Kidney (tissue), 14 donors: ENCODE results near the gene AKT3. TPM values are rescaled to one million over a fixed set of nuclear protein-coding genes. Genes with fewer than 3 reads are reported as not detected.

Experiments used
- DNase-seq, 5 donors: peaks; one replicate each; pipeline ENCODE4 v3.0.0-alpha.2; 2013 to 2020
- FAIRE-seq: peaks from 2 replicates; lab custom pipeline; 2012; peaks lifted over from hg19 to GRCh38; lab: Jason Lieb, UNC
- H3K27ac ChIP-seq, 2 donors: one replicate each; pipeline ENCODE4 v1.7.0; 2013; ENCODE audit warnings: low read depth in 2 of 2, low read length in 2 of 2, inconsistent platforms in 1 of 2
- H3K27me3 ChIP-seq: one replicate; pipeline ENCODE4 v1.7.1; 2013; ENCODE audit warnings: low read length, inconsistent platforms; ENCODE audit not compliant: control insufficient read depth, insufficient read depth
- H3K36me3 ChIP-seq, 3 donors: one replicate each; pipeline versions ENCODE4 v1.7.0 to v1.7.1; 2013; ENCODE audit warnings: low read length in 3 of 3, control low read depth in 1 of 3, inconsistent platforms in 1 of 3; ENCODE audit not compliant: insufficient read depth in 3 of 3, control insufficient read depth in 2 of 3
- H3K4me1 ChIP-seq, 3 donors: one replicate each; pipeline versions ENCODE4 v1.7.0 to v1.7.1; 2013; ENCODE audit warnings: low read length in 3 of 3, inconsistent platforms in 1 of 3, low read depth in 1 of 3; ENCODE audit not compliant: control insufficient read depth in 2 of 3, insufficient read depth in 2 of 3
- H3K4me3 ChIP-seq, 3 donors: one replicate each; pipeline versions ENCODE4 v1.7.0 to v1.8.1; 2013; ENCODE audit warnings: low read length in 3 of 3, control low read depth in 1 of 3, inconsistent platforms in 1 of 3
- H3K9ac ChIP-seq, 3 donors: one replicate each; pipeline versions ENCODE4 v1.7.0 to v1.7.1; 2013; ENCODE audit warnings: low read length in 3 of 3, control low read depth in 1 of 3, inconsistent platforms in 1 of 3
- H3K9me3 ChIP-seq, 3 donors: one replicate each; pipeline versions ENCODE4 v1.7.0 to v1.7.1; 2013; ENCODE audit warnings: low read length in 3 of 3, control low read depth in 1 of 3, inconsistent platforms in 1 of 3; ENCODE audit not compliant: control insufficient read depth in 2 of 3, insufficient read depth in 1 of 3
- CTCF ChIP-seq: IDR thresholded peaks from 3 replicates; pipeline ENCODE4 v1.5.1; 2012; ENCODE audit warnings: mild to moderate bottlenecking, moderate library complexity, borderline replicate concordance; ENCODE audit not compliant: insufficient read depth; ENCODE audit errors: extremely low read depth
- intact Hi-C: fragments of 100-400 bp; cut with DNase I; formaldehyde crosslinking; loops from one replicate; pipeline ENCODE4 v1.11.1; 2022
- polyA plus RNA-seq: library from polyadenylated mRNA; stranded (reverse); fragments of 350-450 nt; fragmentation: Illumina TruSeq; extraction: RNeasy Lipid Tissue Mini Kit (QIAGEN cat#74804); gene quantifications from one replicate; pipeline ENCODE4 v1.2.3, GENCODE V29; 2014; ENCODE audit warnings: low read depth, low replicate concordance; ENCODE audit not compliant: insufficient read depth
- total RNA-seq: library from RNA; stranded (reverse); fragmentation: NEBNext Ultra II Directional; extraction: Animal tissue kit (Norgen Biotek cat#: 25700); gene quantifications from one replicate; pipeline ENCODE4 v1.2.1, GENCODE V29; 2021
- donor health status: control.
- donor health status: control.
- donor health status: control.
- donor health status: control.
- donor health status: control.
- donor health status: DM: yes; HTN: yes; CAD: no.
- donor health status: Normal renal cell carcinoma (clear cell type).

AKT3 gene
- total and polyA plus RNA-seq, 2 donors from 2014 or later = 9.5 to 81.6 TPM

GRCh38 chr1:243731301-243731891 lies 118.6 kb downstream of the AKT3 start:
- intact Hi-C loops = no loop called here
- Histone ChIP-seq H3K9ac (no peak overlapping the region), H3K4me3 (no peak overlapping the region), H3K27ac (no peak overlapping the region), H3K4me1 (peaks cover 0 to 5% (median 2%) of the 10 kb centered on the region in 3 donors), H3K36me3 (no peaks in the 10 kb centered on the region), H3K27me3 (no peaks in the 10 kb centered on the region), H3K9me3 (no peaks in the 10 kb centered on the region)
- DNase-seq (peak in 1 of 5 donors; percentile 18), FAIRE-seq (no peak)
- no peak for TF ChIP-seq CTCF

DNA sequence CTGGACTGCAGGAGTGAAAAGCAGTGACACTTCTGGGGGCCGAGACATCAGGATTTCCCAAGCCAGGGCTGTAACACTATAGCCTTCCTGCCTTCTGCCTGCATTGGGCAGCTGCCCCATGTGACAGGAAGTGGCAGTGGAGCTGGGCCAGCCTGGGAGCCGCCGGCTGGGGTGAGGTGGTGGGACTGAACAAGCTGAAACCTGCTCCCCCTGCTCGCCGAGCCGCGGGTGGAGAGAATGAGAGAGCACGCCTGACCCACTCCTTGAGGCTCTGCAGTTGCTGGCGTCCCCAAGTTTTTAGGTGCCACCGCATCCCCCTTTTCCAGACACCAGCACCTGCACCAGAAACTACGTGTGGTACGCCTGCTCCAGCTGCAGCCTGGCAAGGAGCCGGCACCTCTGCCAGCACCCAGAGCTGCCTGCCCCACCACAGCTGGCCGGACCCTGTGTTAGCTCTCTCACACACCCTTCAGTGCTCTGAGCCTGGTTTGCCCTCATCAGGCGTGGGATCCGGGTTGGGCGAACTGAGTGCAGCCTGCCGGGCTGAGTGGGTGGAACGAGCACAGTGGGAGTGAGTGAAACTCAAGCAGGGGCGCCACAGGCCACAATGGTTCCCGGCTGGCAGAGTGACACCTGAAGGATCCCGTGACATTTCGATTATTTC lies 119.4 kb downstream of the AKT3 start:
- H3K9ac ChIP-seq = no peak overlapping the region
- no peak overlapping the region for H3K4me3 ChIP-seq
- H3K27ac ChIP-seq = no peak overlapping the region
- no peak for FAIRE-seq
- TF ChIP-seq CTCF = no peak
- intact Hi-C loops = no loop called here
- no peaks in the 10 kb centered on the region for H3K36me3 ChIP-seq
- peak in 1 of 5 donors; percentile 73 for DNase-seq
- peaks cover 0 to 5% (median 2%) of the 10 kb centered on the region in 3 donors for H3K4me1 ChIP-seq
- no peaks in the 10 kb centered on the region for H3K9me3 ChIP-seq
- no peaks in the 10 kb centered on the region for H3K27me3 ChIP-seq

DNA sequence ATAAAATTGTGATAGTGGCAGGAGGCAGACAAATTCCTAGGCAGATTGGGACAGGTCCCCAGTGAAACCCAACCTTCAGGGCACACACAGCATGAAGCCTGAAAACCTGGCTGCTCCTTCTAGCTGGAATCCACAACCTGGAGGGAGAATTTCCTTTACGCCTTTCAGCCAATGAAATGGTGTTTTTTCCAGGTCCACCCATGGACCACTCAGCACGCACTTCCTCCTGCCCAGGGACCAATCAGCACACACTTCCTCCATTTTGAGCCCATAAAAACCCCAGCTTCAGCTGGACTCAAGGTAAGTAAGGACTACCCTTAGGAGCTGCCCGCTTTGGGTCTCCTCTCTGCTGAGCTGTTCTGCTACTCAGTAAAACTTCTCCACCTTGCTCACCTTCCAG lies 120.1 kb downstream of the AKT3 start:
- Histone ChIP-seq H3K9ac (no peak overlapping the region), H3K4me3 (no peak overlapping the region), H3K9me3 (no peaks in the 10 kb centered on the region), H3K4me1 (peaks cover 0 to 5% (median 5%) of the 10 kb centered on the region in 3 donors), H3K27me3 (no peaks in the 10 kb centered on the region), H3K36me3 (no peaks in the 10 kb centered on the region), H3K27ac (no peak overlapping the region)
- intact Hi-C loops = no loop called here
- FAIRE-seq (no peak), DNase-seq (no peak)
- no peak for TF ChIP-seq CTCF
